HG02763 (cell line): Measurements from ENCODE around the gene PCGF3.
"Not testable (repeated sequence)": the region's sequence is repeated elsewhere in the genome, so short reads cannot be mapped to it uniquely, and the experiment has no call there.

Experiments
- ATAC-seq: cut with Tn5 transposase; IDR thresholded peaks from one replicate; pipeline ENCODE4 v1.9.1; 2021; ENCODE audit warnings: mild to moderate bottlenecking, moderate library complexity; ENCODE audit not compliant: unreplicated experiment

The PCGF3 gene

GRCh38 chr4:722851-723360, 17.3 kb downstream of the PCGF3 start:
- no peak for ATAC-seq

GRCh38 chr4:723751-724530, 18.3 kb downstream of the PCGF3 start:
- ATAC-seq: no peak

- no peak for ATAC-seq
These were observed 20.0 kb downstream of the PCGF3 start for GRCh38 chr4:725391-726234.

- ATAC-seq: no peak
These were observed 20.7 kb downstream of the PCGF3 start for GRCh38 chr4:726235-726787.

GRCh38 chr4:726838-727237, 21.2 kb downstream of the PCGF3 start:
- ATAC-seq: no peak

GRCh38 chr4:727576-727975, 21.9 kb downstream of the PCGF3 start:
- no peak for ATAC-seq

- no peak for ATAC-seq
These were observed 24.0 kb downstream of the PCGF3 start for GRCh38 chr4:729336-730315.

GRCh38 chr4:730511-730910, 24.9 kb downstream of the PCGF3 start:
- ATAC-seq: no peak

GRCh38 chr4:730946-731904, 25.6 kb downstream of the PCGF3 start:
- not testable (repeated sequence) for ATAC-seq

GRCh38 chr4:731954-732353, 26.3 kb downstream of the PCGF3 start:
- ATAC-seq: not testable (repeated sequence)

- ATAC-seq: no peak
These were observed 26.9 kb downstream of the PCGF3 start for GRCh38 chr4:732486-732885.

- ATAC-seq: no peak
These were observed 27.4 kb downstream of the PCGF3 start for GRCh38 chr4:732911-733630.

- no peak for ATAC-seq
These were observed 28.0 kb downstream of the PCGF3 start for GRCh38 chr4:733631-733980.

- no peak for ATAC-seq
These were observed 28.4 kb downstream of the PCGF3 start for GRCh38 chr4:734075-734474.

GRCh38 chr4:734951-735350, 29.3 kb downstream of the PCGF3 start:
- no peak for ATAC-seq

- ATAC-seq: no peak
These were observed 30.0 kb downstream of the PCGF3 start for GRCh38 chr4:735583-735982.

- ATAC-seq: not testable (repeated sequence)
These were observed 30.9 kb downstream of the PCGF3 start for GRCh38 chr4:736561-736960.

- ATAC-seq: no peak
These were observed 33.2 kb downstream of the PCGF3 start for GRCh38 chr4:738781-739280.

- ATAC-seq: no peak
These were observed 33.9 kb downstream of the PCGF3 start for GRCh38 chr4:739569-739968.
